Mesenchymal stem cell (in vitro differentiated cells and primary cell): ENCODE measurements around the gene SMARCA4.

ENCODE experiments used
- DNase-seq: peaks from one replicate; pipeline ENCODE4 v3.0.0-alpha.2; 2013
- H2AFZ ChIP-seq: one replicate; pipeline ENCODE4 v1.6.1; 2013; ENCODE audit warnings: low read depth, mild to moderate bottlenecking, control low read depth, inconsistent platforms, low read length, moderate library complexity
- H2AK5ac ChIP-seq: 2 replicates; pipeline ENCODE4 v1.6.1; 2013; ENCODE audit warnings: low read length, moderate library complexity, mild to moderate bottlenecking, inconsistent platforms; ENCODE audit not compliant: severe bottlenecking
- H2BK120ac ChIP-seq: one replicate; pipeline ENCODE4 v1.6.1; 2013; ENCODE audit warnings: low read depth, mild to moderate bottlenecking, inconsistent platforms, low read length, moderate library complexity
- H2BK12ac ChIP-seq, 2 experiments: one replicate each; pipeline ENCODE4 v1.6.1; 2013; ENCODE audit warnings: inconsistent platforms in 2 of 2, low read length in 2 of 2, mild to moderate bottlenecking in 2 of 2, moderate library complexity in 2 of 2, control low read depth in 1 of 2
- H2BK15ac ChIP-seq: one replicate; pipeline ENCODE4 v1.6.1; 2013; ENCODE audit warnings: mild to moderate bottlenecking, low read depth, inconsistent platforms; ENCODE audit not compliant: poor library complexity, severe bottlenecking
- H2BK5ac ChIP-seq: 2 replicates; pipeline ENCODE4 v1.6.1; 2013; ENCODE audit warnings: low read depth, mild to moderate bottlenecking, low read length, control low read depth, inconsistent platforms; ENCODE audit not compliant: poor library complexity, severe bottlenecking
- H3K14ac ChIP-seq, 2 experiments: one replicate each; pipeline ENCODE4 v1.6.1; 2013; ENCODE audit warnings: inconsistent platforms in 2 of 2, low read length in 2 of 2, control low read depth in 1 of 2, mild to moderate bottlenecking in 1 of 2, moderate library complexity in 1 of 2
- H3K18ac ChIP-seq, 2 experiments: one replicate each; pipeline ENCODE4 v1.6.1; 2013; ENCODE audit warnings: inconsistent platforms in 2 of 2, low read length in 2 of 2, control low read depth in 1 of 2, low read depth in 1 of 2, mild to moderate bottlenecking in 1 of 2
- H3K23ac ChIP-seq, 2 experiments: one replicate each; pipeline ENCODE4 v1.6.1; 2013; ENCODE audit warnings: inconsistent platforms in 2 of 2, low read length in 2 of 2, mild to moderate bottlenecking in 2 of 2, moderate library complexity in 2 of 2, control low read depth in 1 of 2
- H3K27ac ChIP-seq: 2 replicates; pipeline ENCODE4 v1.5.1; 2013; ENCODE audit warnings: mild to moderate bottlenecking, moderate library complexity, low read length, control low read depth, inconsistent platforms; ENCODE audit not compliant: poor library complexity, severe bottlenecking
- H3K27me3 ChIP-seq, 2 experiments: 2 replicates each; pipeline versions ENCODE4 v1.6.1 to v1.7.0; 2013; ENCODE audit warnings: low read length in 2 of 2, mild to moderate bottlenecking in 2 of 2, moderate library complexity in 2 of 2, control low read depth in 1 of 2, inconsistent platforms in 1 of 2; ENCODE audit not compliant: control insufficient read depth in 1 of 2, insufficient read depth in 1 of 2
- H3K36me3 ChIP-seq, 2 experiments: 2 replicates each; pipeline versions ENCODE4 v1.6.1 to v1.7.0; 2013; ENCODE audit warnings: low read length in 2 of 2, control low read depth in 1 of 2, inconsistent platforms in 1 of 2, low read depth in 1 of 2, mild to moderate bottlenecking in 1 of 2; ENCODE audit not compliant: insufficient read depth in 2 of 2, control insufficient read depth in 1 of 2
- H3K4ac ChIP-seq, 2 experiments: one replicate each; pipeline ENCODE4 v1.6.1; 2013; ENCODE audit warnings: inconsistent platforms in 2 of 2, low read length in 2 of 2, mild to moderate bottlenecking in 2 of 2, moderate library complexity in 2 of 2, control low read depth in 1 of 2, low read depth in 1 of 2
- H3K4me1 ChIP-seq: 2 replicates; pipeline ENCODE4 v1.6.1; 2013; ENCODE audit warnings: low read depth, low read length, control low read depth; ENCODE audit not compliant: control insufficient read depth, insufficient read depth
- H3K4me2 ChIP-seq: 2 replicates; pipeline ENCODE4 v1.6.1; 2013; ENCODE audit warnings: low read length, mild to moderate bottlenecking, inconsistent platforms; ENCODE audit not compliant: poor library complexity, severe bottlenecking
- H3K4me3 ChIP-seq, 2 experiments: 2 replicates each; pipeline versions ENCODE4 v1.5.1 to v1.7.0; 2013; ENCODE audit warnings: low read length in 2 of 2, mild to moderate bottlenecking in 2 of 2, control low read depth in 1 of 2, low read depth in 1 of 2; ENCODE audit not compliant: insufficient read depth in 1 of 2
- H3K79me1 ChIP-seq: replicated peaks from 2 replicates; pipeline ENCODE4 v1.6.1; 2013; ENCODE audit warnings: mild to moderate bottlenecking, control low read depth, low read length, inconsistent platforms; ENCODE audit not compliant: poor library complexity, severe bottlenecking
- H3K9ac ChIP-seq: 2 replicates; pipeline ENCODE4 v1.7.0; 2013; ENCODE audit warnings: mild to moderate bottlenecking, low read length, moderate library complexity
- H3K9me3 ChIP-seq: 2 replicates; pipeline ENCODE4 v1.7.0; 2013; ENCODE audit warnings: mild to moderate bottlenecking, low read length; ENCODE audit not compliant: control insufficient read depth
- H4K8ac ChIP-seq: one replicate; pipeline ENCODE4 v1.6.1; 2013; ENCODE audit warnings: inconsistent platforms, mild to moderate bottlenecking, low read length, moderate library complexity
- H4K91ac ChIP-seq: one replicate; pipeline ENCODE4 v1.6.1; 2013; ENCODE audit warnings: mild to moderate bottlenecking, low read length, inconsistent platforms
- WGBS: methylation state at CpG from one replicate; pipeline ENCODE4 v1.1.7; 2013; ENCODE audit warnings: mixed read lengths; 5-methylcytosine and 5-hydroxymethylcytosine counted together

SMARCA4 gene

GRCh38 chr19:11033763-11034162 is 72.9 kb downstream of the SMARCA4 start:
- Histone ChIP-seq H4K91ac (no peak overlapping the region), H2BK5ac (no peak overlapping the region)
- WGBS, result 95% methylated on average over 35 of the region's 35 CpGs

DNA sequence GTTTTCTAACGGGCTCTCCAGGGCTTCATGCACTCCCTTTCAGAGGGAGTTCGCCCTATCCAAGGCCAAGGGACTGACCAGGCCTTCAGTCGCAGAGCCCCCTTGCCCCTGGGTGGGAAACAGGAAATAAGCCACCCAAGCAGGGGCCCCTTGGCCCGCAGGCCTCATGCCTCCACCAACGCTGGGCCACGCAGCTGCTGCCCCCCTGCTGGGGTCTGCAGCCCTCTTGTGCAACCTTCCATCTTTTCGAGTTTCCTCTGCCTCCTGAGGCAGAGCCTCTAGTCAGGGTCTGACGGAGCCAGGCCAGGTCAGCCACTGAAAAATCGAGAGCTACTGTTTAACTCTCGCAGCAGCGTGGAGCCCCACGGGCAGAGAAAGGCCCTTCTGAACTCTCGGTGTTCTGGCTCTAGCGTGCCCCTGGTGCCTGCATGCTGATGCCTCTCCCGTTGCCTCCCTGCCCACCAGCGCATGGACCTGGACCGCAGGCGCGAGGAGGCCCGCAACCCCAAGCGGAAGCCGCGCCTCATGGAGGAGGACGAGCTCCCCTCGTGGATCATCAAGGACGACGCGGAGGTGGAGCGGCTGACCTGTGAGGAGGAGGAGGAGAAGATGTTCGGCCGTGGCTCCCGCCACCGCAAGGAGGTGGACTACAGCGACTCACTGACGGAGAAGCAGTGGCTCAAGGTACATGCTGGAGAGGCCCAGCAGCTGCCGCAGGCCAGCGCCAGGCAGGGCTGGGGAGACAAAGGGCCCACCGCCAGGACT is 73.8 kb downstream of the SMARCA4 start:
- Histone ChIP-seq H3K4me1 (peaks cover 8% of the 10 kb centered on the region), H2BK15ac (no peak overlapping the region), H3K14ac (no peak overlapping the region), H4K91ac (no peak overlapping the region), H2BK12ac (no peak overlapping the region), H3K23ac (no peak overlapping the region), H3K4me3 (no peak overlapping the region), H2AFZ (no peak overlapping the region), H3K4me2 (no peak overlapping the region), H2BK5ac (no peak overlapping the region), H2BK120ac (no peak overlapping the region), H3K4ac (no peak overlapping the region), H3K79me1 (peaks cover 38% of the 10 kb centered on the region), H3K18ac (no peak overlapping the region), H3K36me3 (peaks cover 90 to 92% of the 10 kb centered on the region in 2 experiments), H3K9ac (no peak overlapping the region), H3K9me3 (no peaks in the 10 kb centered on the region), H2AK5ac (no peak overlapping the region), H3K27ac (no peak overlapping the region), H3K27me3 (no peaks in the 10 kb centered on the region), H4K8ac (no peak overlapping the region)
- no peak for DNase-seq
- 98% methylated on average over 38 of the region's 38 CpGs for WGBS

More at GRCh38 chr19:11033763-11034162, 72.9 kb downstream of the SMARCA4 start:
- Histone ChIP-seq H3K27me3 (no peaks in the 10 kb centered on the region), H3K18ac (no peak overlapping the region), H2BK120ac (no peak overlapping the region), H2BK15ac (no peak overlapping the region), H2AFZ (no peak overlapping the region), H3K9me3 (no peaks in the 10 kb centered on the region), H3K36me3 (peaks cover 93% of the 10 kb centered on the region in 2 experiments), H3K79me1 (peaks cover 41% of the 10 kb centered on the region), H3K23ac (no peak overlapping the region), H3K9ac (no peak overlapping the region), H2AK5ac (no peak overlapping the region), H3K14ac (no peak overlapping the region), H4K8ac (no peak overlapping the region), H3K4ac (no peak overlapping the region), H3K4me2 (no peak overlapping the region), H3K4me1 (peaks cover 8% of the 10 kb centered on the region), H3K4me3 (no peak overlapping the region), H3K27ac (no peak overlapping the region), H2BK12ac (no peak overlapping the region)
- DNase-seq, result no peak

DNA sequence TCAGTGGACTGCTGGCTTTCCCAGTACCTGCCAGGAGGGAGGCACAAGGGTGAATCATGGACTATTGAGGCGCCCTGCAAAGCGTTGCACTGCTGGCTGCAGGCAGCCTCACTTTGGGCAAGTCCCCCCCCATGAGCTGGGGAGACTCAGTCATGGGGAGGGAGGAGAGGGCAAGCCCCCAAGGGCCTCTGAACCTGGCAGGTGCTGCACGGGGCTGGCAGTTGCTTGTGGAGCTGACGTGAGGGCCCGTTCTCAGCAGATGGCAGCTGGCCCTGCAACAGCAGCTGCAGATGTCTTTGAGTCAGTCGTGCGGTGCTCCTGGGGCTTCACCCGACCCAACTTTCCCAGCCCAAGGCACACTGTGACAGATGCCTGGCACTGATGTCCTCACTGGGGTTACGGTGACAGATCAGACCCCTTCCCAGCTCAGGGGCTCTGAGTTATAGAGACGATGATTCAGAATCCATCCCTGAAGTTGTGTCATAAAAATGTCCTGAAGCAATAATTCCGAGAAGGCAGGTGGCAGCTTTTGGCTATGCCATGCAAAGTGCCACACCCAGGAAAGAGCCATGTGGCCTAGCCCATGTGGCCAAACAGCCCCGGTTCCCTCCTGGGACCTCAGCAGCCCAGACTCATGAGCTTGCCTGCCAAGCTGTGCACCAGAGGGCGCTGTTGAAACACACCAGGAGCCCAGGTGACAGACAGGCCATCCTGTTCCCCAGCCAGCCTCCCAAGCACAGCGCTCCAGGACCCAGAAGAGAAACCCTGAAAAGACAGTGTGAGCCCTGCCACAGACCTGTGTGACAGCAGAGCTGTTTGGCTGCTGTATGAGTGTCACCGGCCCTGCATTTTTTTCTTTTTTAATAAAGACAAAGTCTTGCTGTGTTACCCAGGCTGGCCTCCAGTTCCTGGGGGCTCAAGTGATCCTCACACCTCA is 74.9 kb downstream of the SMARCA4 start:
- Histone ChIP-seq H3K27ac (no peak overlapping the region), H2BK120ac (no peak overlapping the region), H4K8ac (no peak overlapping the region), H3K4me1 (peaks cover 8% of the 10 kb centered on the region), H2BK12ac (no peak overlapping the region), H4K91ac (no peak overlapping the region), H2AK5ac (no peak overlapping the region), H3K36me3 (peaks cover 83 to 84% of the 10 kb centered on the region in 2 experiments), H3K9ac (peak overlapping the region; percentile 26), H3K27me3 (no peaks in the 10 kb centered on the region), H2AFZ (no peak overlapping the region), H3K23ac (no peak overlapping the region), H3K18ac (no peak overlapping the region), H2BK15ac (no peak overlapping the region), H3K4me2 (no peak overlapping the region), H2BK5ac (no peak overlapping the region), H3K4ac (no peak overlapping the region), H3K14ac (no peak overlapping the region), H3K4me3 (no peak overlapping the region), H3K9me3 (no peaks in the 10 kb centered on the region), H3K79me1 (peaks cover 30% of the 10 kb centered on the region)
- DNase-seq, result peak; percentile 86
- 72% methylated on average over 15 of the region's 15 CpGs for WGBS

DNA sequence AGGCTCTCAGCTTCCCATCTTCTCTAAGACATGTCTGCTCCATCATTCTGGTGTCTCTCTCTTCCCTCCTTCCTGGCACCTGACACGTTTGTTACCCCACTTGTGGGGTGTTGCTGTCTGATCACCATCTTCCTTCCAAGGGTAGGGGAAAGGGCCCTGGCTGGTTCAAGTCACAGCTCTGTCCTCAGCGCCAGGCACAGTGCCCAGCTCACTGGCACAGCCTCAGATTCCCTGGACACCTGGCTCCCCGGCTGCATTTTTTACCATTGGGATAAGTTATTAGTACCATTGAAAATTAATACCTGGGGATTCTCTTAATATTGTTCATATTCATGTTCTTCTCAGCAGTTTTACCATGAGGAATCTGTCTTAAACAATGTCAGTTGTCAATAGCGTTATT is 77.7 kb downstream of the SMARCA4 start:
- Histone ChIP-seq H3K27ac (no peak overlapping the region), H3K36me3 (peaks cover 79 to 83% of the 10 kb centered on the region in 2 experiments), H3K4me2 (no peak overlapping the region), H2BK12ac (no peak overlapping the region), H3K18ac (no peak overlapping the region), H3K4me3 (no peak overlapping the region), H4K91ac (no peak overlapping the region), H2AFZ (no peak overlapping the region), H2BK120ac (no peak overlapping the region), H4K8ac (no peak overlapping the region), H3K23ac (no peak overlapping the region), H2AK5ac (no peak overlapping the region), H3K14ac (no peak overlapping the region), H3K9ac (no peak overlapping the region), H3K27me3 (no peaks in the 10 kb centered on the region), H2BK5ac (no peak overlapping the region), H3K79me1 (peaks cover 40% of the 10 kb centered on the region), H3K4me1 (peaks cover 2% of the 10 kb centered on the region), H2BK15ac (no peak overlapping the region), H3K4ac (no peak overlapping the region), H3K9me3 (no peaks in the 10 kb centered on the region)
- no peak for DNase-seq
- 96% methylated on average over 3 of the region's 4 CpGs for whole genome bisulfite sequencing
